ENCODE data around the gene CALML5. TPM values are rescaled to one million over a fixed set of nuclear protein-coding genes. Genes with fewer than 3 reads are reported as not detected.

The CALML5 gene
- total and polyA plus RNA-seq, 9 of the 15 experiments (the other 6 are each of a cell fraction or from before 2014, with no cell fraction given): not detected

GRCh38 chr10:5538892-5539651 is 39.7 kb upstream of the CALML5 start (continued):
- TF ChIP-seq FOSL1 (tag; conservative IDR thresholded peaks at IDR 0.05) (no peak), KDM5B (IDR thresholded peaks at IDR 0.05; ENCODE audit: insufficient replicate concordance, low read depth, low read length) (no peak), ERF (CRISPR knock-in tag; IDR thresholded peaks at IDR 0.05) (no peak), ZBTB9 (CRISPR knock-in tag; IDR thresholded peaks at IDR 0.05) (0 out of 2 replicates have a peak, but pooled peaks have one; percentile 49), ZBTB17 (CRISPR knock-in tag; IDR thresholded peaks at IDR 0.05) (no peak), SAP30 (IDR thresholded peaks at IDR 0.05; ENCODE audit: borderline replicate concordance, insufficient read depth, low read depth, low read length, poor library complexity, severe bottlenecking) (no peak), NFE2 (IDR thresholded peaks at IDR 0.05; ENCODE audit: low read depth) (no peak), ZNF592 (IDR thresholded peaks at IDR 0.05) (peak; percentile 72), GTF2E2 (tag; IDR thresholded peaks at IDR 0.05) (no peak), FOXK1 (CRISPR knock-in tag; IDR thresholded peaks at IDR 0.05; ENCODE audit: borderline replicate concordance) (no peak), ZNF41 (CRISPR knock-in tag; conservative IDR thresholded peaks at IDR 0.05) (no peak), ZFX (CRISPR knock-in tag; IDR thresholded peaks at IDR 0.05) (peak; percentile 70), PHB2 (IDR thresholded peaks at IDR 0.05; ENCODE audit: low read depth) (no peak), ZKSCAN8 (CRISPR knock-in tag; IDR thresholded peaks at IDR 0.05) (no peak), ZBTB12 (CRISPR knock-in tag; IDR thresholded peaks at IDR 0.05) (no peak), UBTF (IDR thresholded peaks at IDR 0.05; ENCODE audit: borderline replicate concordance in 1 of 2, low read depth in 2 of 2, low read length in 2 of 2) (no peak), NFIC (IDR thresholded peaks at IDR 0.05) (no peak)
